HG03196 (cell line): Measurements from ENCODE around the gene PRKCE.

Experiments used
- ATAC-seq: cut with Tn5 transposase; IDR thresholded peaks from one replicate; pipeline ENCODE4 v1.9.1; 2021; ENCODE audit not compliant: unreplicated experiment

The PRKCE gene

GRCh38 chr2:45979065-45979464 lies 327.6 kb downstream of the PRKCE start:
- no peak for ATAC-seq

DNA sequence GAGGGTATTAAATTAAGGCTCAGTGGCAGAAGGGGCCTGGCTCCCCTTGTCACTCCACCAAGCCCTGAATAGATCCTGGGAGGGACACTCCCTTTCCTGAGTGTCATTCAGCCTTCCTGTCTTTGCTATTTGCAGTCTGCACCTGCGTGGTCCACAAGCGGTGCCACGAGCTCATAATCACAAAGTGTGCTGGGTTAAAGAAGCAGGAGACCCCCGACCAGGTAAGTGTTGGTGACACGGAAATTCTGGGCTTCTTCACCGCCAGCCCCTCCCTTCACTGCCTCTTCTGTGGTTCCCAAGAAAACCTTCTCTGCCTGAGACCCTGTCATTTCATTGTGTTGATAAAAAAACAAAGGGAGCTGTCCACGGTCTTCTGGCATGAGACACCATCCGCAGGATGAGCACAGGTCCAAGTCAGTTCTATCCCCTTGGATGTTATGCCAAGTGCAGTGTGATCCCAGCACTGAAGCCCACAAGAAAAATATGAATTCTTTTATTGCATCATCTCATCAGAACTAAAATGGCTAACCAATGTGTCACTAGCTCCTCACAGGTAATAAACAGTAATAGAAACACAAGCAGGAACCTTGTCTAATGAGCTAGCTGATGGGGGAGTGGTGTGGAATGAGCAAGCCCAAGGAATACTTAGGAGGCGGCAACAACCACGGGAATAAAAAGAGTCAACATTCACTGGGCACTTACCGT lies 328.8 kb downstream of the PRKCE start:
- no peak for ATAC-seq

- no peak for ATAC-seq
Observed at GRCh38 chr2:45981384-45981930, 330.0 kb downstream of the PRKCE start.

DNA sequence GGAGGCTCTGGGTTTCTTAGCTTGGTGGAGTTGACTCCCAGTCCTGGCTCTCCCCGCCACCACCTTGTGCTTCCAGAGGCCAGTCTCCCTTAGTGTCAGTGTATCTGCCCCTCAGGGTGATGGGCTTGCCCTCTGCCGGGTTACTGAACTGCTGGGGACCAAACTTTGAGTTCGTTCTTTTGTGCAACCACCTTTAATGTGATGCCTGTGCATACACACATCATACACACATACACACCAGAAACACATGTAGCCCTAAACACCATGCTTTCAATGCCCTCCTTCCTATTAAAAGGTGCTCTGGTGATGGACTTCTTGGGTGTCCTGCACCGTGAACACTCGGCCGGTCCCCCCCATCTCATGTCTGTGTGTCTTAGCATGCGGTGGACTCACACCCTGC lies 330.6 kb downstream of the PRKCE start:
- no peak for ATAC-seq

GRCh38 chr2:45983213-45983612 lies 331.7 kb downstream of the PRKCE start:
- ATAC-seq, result no peak

- ATAC-seq, result no peak
Observed at GRCh38 chr2:45984366-45984765, 332.9 kb downstream of the PRKCE start.

DNA sequence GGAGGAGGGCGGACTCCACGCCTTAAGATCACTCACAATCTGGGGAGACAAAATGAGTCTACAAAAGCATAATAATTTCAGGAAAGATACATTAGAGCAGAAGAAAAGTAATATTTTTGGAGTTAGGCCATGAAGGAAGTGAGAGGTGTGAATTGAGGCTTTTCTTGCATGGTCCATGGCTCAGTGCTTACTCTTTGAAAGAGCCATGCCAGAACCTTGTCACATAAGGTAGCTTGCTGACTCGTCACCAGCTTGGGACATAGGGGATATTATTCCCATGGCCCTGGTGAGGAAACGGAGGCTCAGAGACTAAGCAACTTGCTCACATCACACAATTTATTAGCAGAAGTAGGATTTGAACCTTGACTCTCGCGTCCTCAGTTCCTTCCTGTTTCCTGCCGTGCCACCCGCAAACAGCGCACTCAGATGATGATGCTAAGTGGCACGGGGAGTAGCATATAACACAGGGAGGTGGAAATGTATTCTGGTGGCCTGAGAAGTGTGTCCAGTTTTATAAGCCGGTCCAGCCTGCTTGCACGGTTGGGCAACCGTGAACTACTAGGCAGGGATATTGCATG lies 333.5 kb downstream of the PRKCE start:
- ATAC-seq, result no peak

DNA sequence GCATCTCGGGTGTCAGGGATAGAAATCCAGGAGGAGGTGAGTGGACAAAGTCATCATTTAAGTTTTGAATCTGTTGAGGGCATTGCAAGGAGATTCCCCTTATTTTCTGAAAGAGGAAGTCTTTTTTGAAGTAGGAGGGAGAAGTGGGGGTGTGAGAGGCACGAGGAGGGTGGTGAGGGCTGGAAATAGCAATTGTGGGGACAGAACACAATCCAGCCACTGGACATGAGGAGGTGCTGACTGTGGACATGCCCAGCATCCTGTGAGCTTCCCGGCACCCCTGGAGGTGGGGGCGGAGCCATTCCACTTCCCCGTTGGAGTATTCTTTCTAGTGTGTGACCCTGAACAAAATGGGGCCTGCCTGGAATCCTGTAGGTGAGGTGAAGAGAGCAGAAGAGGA lies 335.0 kb downstream of the PRKCE start:
- ATAC-seq, result no peak

DNA sequence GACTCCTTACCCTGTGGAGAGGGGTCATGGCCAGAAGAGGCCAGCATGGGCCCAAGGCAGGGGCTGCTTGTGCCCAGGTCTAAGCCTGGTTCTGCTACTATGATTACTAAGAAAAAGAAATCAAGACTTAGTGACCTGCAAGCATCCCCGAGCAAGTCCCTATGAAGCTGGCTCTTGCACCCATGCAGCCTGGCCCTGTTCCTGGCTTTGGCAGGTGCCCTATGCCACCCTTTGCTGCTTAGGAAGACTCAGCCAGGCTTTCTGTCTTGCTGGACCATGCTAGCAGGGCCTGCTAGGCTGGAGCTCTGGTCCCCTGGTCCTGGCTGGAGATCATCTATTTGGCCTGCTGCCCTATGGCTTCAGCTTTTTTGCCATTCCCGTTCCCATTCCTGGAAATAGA lies 336.4 kb downstream of the PRKCE start:
- no peak for ATAC-seq

DNA sequence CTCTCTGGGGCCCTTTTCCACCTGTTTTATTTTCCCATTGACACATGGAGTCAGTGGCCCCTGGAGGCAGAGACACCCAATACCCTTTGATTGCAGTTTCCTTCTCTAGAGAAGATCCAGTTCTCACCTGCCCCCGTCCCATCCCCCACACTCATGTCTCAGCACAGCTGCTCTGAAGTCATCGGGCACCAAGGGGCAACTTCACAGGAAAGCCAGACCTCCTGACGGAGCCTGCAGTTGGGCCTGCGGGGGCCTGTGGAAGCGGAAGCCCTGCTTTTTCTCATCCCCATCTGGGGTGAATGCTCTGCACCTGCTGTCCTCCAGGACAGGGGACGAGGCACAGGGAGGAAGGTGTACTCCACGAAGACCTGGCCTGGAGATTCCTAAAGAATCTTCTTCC lies 337.4 kb downstream of the PRKCE start:
- ATAC-seq, result no peak

- ATAC-seq, result no peak
Observed at GRCh38 chr2:45990131-45990530, 338.7 kb downstream of the PRKCE start.

GRCh38 chr2:45992021-45992740 lies 340.7 kb downstream of the PRKCE start:
- ATAC-seq, result no peak

GRCh38 chr2:45992741-45993475 lies 341.4 kb downstream of the PRKCE start:
- ATAC-seq, result no peak

DNA sequence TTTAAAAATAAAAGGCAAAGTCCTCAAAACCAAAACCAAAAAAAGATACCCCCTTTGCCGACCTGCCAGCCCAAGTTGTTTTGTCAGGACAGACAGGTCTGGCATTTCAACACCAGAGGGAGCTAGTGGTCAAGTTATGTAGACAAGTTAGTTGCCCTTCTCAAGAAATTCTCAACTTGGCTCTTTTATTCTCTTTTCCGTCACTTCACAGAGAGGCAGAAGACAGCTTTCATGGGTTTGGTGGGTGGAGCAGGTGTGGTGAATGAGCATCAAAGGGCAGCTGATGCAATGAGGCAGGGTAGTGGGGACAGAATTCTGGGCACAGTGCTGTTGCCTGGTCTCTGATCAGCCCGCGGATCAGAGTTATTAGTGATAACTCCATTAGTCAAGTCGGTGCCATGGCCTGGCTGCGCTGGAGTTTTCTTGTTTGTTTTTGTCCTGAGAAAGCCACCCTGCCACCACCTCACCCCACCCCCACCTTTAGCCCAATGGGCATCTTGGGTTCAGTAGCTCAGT lies 342.1 kb downstream of the PRKCE start:
- no peak for ATAC-seq

DNA sequence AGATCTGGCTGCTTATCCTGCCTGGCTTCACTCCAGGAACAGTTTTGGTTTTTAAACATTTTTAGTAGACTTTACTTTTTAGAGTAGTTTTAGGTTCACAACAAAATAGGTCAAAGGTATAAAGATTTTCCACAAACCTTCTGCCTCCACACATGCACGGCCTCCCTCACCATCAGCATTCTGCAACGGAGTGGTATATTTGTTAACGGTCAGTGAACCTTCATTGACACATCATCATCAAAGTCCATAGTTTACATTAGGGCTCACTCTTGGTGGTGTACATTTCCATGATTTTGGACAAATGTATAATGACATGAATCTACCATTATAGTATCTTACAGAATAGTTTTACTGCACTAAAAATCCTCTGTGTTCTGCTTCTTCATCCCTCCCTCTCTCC lies 342.6 kb downstream of the PRKCE start:
- ATAC-seq, result no peak

DNA sequence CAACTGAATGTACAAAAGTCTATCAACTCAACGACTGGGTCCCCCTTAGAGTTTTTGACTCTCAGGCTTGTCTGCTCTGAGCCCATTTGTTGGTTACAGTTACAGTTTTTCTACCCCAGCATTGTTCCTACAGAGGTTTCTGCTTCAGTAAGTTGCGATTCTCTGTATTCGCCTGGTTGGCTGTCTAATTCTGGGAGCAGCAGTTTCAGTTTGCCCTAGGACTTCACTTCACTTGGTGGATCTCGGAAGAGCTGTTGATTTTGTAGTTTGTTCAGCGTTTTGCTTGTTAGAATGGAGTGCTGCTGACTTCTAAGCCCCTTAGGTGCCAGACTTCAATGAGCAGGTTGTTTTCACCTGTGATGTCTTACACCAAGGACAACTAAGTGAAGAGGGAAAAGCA lies 349.2 kb downstream of the PRKCE start:
- no peak for ATAC-seq

DNA sequence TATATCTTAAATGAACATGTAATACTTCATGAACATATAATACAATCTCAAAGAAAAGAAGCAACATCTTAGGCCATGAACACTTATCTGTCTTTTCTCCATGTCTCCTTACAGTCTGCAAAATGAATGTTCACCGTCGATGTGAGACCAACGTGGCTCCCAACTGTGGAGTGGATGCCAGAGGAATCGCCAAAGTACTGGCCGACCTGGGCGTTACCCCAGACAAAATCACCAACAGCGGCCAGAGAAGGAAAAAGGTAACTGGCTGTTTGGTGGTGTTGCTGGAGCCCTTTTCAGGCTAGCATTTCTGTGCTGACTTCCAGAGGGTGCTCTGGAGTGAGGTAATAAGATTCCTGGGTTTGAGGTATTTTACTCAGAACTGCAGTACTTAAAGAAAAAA lies 349.8 kb downstream of the PRKCE start:
- no peak for ATAC-seq

DNA sequence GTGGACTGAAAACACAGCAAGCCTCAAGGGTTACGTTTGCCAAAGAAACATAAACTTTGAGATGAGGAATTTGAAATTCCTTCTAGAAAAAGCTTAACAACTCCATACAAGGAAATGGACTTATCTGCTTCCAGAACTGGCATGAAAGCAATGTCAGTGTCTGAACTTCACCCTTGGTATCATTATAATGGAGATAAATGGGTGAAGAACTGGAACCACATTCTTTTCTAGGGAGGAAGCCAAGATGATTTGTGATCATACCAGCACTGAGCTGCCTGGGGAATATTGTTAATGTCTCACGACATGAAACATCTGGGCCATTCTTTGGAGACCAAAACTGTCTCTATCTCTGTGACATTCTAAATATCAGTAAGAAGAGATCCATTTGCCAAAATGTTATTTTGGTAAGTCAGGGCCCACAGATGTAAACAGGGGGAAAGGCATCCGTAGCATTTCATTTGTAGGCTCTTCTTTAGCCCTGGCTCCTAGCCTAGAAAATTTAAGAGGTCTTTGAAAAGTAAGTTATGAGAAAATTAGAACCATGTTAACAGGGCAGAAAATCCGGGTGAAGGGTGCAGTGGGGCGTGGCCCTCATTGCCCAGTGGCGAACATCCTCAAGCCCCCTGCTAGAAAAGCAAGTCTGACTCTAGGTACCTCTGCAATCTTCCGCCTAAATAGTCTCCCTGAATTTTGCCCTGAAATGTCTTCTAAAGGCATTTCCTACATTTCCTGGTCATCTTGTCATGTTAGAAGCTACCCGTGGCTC lies 350.4 kb downstream of the PRKCE start:
- ATAC-seq, result no peak

GRCh38 chr2:46002507-46002883 lies 351.0 kb downstream of the PRKCE start:
- no peak for ATAC-seq

- ATAC-seq, result no peak
Observed at GRCh38 chr2:46002947-46003346, 351.5 kb downstream of the PRKCE start.
